Mesodermal cell (in vitro differentiated cells): ENCODE data around the gene RWDD3.

Experiments used
- H3K27ac ChIP-seq: 2 replicates; pipeline ENCODE4 v1.7.0; 2013; ENCODE audit warnings: mild to moderate bottlenecking, low read depth, low read length, moderate library complexity; ENCODE audit not compliant: severe bottlenecking
- H3K36me3 ChIP-seq: 2 replicates; pipeline ENCODE4 v1.7.1; 2013; ENCODE audit warnings: mild to moderate bottlenecking, low read length, moderate library complexity; ENCODE audit not compliant: control insufficient read depth, insufficient read depth
- H3K4me1 ChIP-seq: one replicate; pipeline ENCODE4 v1.7.1; 2013; ENCODE audit warnings: mild to moderate bottlenecking, low read length; ENCODE audit not compliant: insufficient read depth, control insufficient read depth, poor library complexity, severe bottlenecking
- H3K4me3 ChIP-seq: 2 replicates; pipeline ENCODE4 v1.7.0; 2013; ENCODE audit warnings: low read length, control low read depth, mild to moderate bottlenecking; ENCODE audit not compliant: insufficient read depth, poor library complexity, severe bottlenecking; ENCODE audit errors: extremely low read depth
- H3K9me3 ChIP-seq: 2 replicates; pipeline ENCODE4 v1.7.1; 2013; ENCODE audit warnings: mild to moderate bottlenecking, low read length, moderate library complexity; ENCODE audit not compliant: control insufficient read depth
- WGBS, 2 experiments: methylation state at CpG; one replicate each; pipeline ENCODE4 v1.1.5; 2013; ENCODE audit warnings: missing lambda C conversion rate in 2 of 2; ENCODE audit not compliant: insufficient coverage in 2 of 2; 5-methylcytosine and 5-hydroxymethylcytosine counted together

RWDD3 gene

DNA sequence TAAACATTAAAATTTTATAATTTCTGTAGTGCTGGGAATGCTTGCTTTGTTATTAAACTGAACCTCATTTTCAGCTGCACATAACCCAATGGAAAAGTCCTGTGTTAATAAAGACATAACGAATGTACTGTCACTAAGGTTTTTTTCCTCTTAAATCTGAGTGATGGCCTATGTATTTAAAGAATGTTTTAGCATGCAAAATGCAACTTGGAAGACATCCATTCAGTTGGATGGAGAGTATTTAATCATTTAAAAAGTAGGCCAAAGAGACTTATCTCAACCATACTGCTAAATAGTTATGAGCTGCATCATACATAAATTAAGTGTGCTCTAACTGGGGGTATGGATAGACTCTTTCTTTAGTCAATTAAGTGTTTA, 48.5 kb downstream of the RWDD3 start:
- Histone ChIP-seq H3K27ac (no peak overlapping the region), H3K36me3 (no peaks in the 10 kb centered on the region), H3K9me3 (no peaks in the 10 kb centered on the region), H3K4me1 (no peaks in the 10 kb centered on the region), H3K4me3 (no peak overlapping the region)
- no CpG with 5 or more reads among the region's 1 CpG for WGBS, 2 experiments

- 100% methylated on average over 2 of the region's 2 CpGs; no CpG with 5 or more reads in 1 of the 2 experiments for WGBS, 2 experiments
- Histone ChIP-seq H3K27ac (no peak overlapping the region), H3K4me3 (no peak overlapping the region), H3K4me1 (no peaks in the 10 kb centered on the region), H3K36me3 (no peaks in the 10 kb centered on the region), H3K9me3 (no peaks in the 10 kb centered on the region)
These were observed 50.4 kb downstream of the RWDD3 start for GRCh38 chr1:95284420-95284819.

DNA sequence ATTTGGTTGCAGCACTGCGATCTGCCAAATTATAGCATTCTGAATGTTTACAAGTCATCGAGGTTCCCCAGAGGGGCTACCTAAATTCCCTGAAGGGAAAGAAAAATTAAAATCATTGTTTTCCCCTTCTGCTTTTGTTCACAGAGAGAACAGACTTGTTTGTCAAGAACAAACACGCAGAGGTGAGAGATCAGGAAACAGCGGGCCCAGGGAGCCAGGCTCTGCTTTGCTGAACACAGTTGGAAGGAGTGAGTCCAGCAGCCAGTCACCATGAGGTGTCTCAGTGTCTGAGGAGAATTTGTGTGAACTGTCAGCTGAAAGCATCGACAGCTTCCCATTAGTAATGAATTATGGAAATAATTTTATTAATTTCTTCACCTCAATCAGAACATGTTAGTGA, 52.5 kb downstream of the RWDD3 start:
- 75 to 77% methylated on average over 4 of the region's 5 CpGs for WGBS, 2 experiments
- no peaks in the 10 kb centered on the region for H3K36me3 ChIP-seq

GRCh38 chr1:95287081-95287480, 53.1 kb downstream of the RWDD3 start:
- WGBS, 2 experiments = 100% methylated on average over 1 of the region's 2 CpGs
- Histone ChIP-seq H3K4me3 (no peak overlapping the region), H3K27ac (no peak overlapping the region), H3K9me3 (no peaks in the 10 kb centered on the region), H3K36me3 (no peaks in the 10 kb centered on the region), H3K4me1 (no peaks in the 10 kb centered on the region)

More for the DNA sequence above, 52.5 kb downstream of the RWDD3 start:
- Histone ChIP-seq H3K27ac (no peak overlapping the region), H3K4me3 (no peak overlapping the region), H3K9me3 (no peaks in the 10 kb centered on the region), H3K4me1 (no peaks in the 10 kb centered on the region)

- H3K27ac ChIP-seq = no peak overlapping the region
- 78 to 88% methylated on average over 1 of the region's 2 CpGs for WGBS, 2 experiments
- no peaks in the 10 kb centered on the region for H3K9me3 ChIP-seq
- no peak overlapping the region for H3K4me3 ChIP-seq
- H3K4me1 ChIP-seq = no peaks in the 10 kb centered on the region
- H3K36me3 ChIP-seq = no peaks in the 10 kb centered on the region
These were observed 53.8 kb downstream of the RWDD3 start for GRCh38 chr1:95287825-95288224.
